GM21515 (cell line): ENCODE data around the gene FBH1.
A peak's percentile ranks its signal among the peaks of the same experiment; 100 is the strongest.
"Not testable (repeated sequence)": the region's sequence is repeated elsewhere in the genome, so short reads cannot be mapped to it uniquely, and the experiment has no call there.

Experiments used
- ATAC-seq: cut with Tn5 transposase; IDR thresholded peaks from one replicate; pipeline ENCODE4 v1.9.1; 2021; ENCODE audit not compliant: unreplicated experiment

The FBH1 gene

DNA sequence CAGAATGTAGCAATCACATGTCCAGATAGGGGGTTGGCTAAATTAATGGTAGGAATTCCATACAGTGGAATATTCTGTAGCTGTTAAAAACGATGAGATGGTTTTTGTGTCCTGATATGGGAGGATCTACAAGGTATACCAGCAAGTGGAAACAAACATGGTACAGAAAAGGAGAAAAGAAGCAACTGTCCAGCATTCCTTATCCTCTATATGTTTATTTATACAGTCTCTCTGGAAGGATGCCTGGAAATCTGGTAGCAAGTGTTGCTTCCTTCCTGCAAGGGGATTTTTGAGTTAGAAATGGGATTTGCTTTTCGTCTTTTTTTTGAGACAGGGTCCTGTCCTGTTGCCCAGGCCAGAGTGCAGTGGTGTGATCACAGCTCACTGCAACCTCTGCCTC lies 68.0 kb downstream of the FBH1 start:
- ATAC-seq, result no peak

DNA sequence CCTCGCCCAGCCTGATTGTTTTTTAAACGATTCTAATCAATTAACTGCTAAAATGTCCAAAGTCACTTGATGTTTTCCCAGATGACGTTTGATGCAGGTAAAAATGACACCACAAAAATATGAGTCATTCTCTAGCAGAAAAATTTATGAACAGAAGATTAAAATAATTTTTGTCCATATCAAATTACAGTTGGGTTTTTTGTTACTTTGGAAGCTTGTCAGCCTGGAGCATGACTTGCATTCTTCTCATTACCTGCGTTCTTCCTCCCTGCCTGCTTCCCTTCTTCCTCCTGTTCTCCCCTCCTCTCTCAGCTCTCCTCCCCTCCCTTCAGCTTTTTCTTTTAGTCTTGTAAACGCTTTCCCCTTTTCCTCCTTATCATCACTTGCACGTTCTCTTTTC lies 68.6 kb downstream of the FBH1 start:
- ATAC-seq, result no peak

DNA sequence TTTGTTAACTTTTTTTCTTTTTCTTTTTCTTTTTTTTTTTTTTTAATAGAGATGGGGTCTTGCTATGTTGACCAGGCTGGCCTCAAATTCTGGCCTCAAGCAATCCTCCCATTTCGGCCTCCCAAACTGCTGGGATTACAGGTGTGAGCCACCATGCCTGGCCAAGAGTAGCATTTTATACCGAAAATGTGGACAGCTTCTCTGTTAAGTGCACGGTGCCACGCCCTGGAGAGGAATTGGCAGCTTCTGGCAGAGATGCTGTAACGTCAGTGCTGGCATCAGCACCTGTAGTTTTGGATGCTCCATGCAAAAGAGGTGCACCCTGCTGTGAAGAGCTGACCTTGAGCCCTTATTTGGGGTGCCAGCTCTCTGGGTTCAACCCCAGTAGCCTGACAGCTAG lies 69.1 kb downstream of the FBH1 start:
- no peak for ATAC-seq

DNA sequence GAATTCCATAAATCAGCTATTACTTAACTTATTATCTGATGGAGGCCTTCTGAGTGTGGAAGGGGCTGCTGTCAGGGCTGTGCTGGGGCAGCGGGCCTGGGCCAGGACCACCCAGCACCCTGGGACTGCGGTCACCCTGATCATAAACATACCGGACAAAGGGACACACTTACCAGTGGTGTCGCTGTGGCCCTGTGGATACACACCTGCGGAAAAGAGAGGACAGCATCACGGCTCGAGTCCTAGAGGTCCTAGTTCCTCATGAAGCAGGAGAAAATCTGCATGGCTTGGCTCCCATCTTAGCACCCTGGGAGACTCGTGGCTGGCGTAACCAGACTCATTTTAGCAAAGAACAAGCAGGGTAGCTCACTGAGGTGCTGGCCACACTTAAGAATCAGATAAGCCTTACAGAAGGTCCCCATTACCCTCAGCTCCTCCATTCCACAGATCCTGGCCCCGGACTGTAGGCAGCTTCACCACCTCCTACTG lies 69.6 kb downstream of the FBH1 start:
- no peak for ATAC-seq

DNA sequence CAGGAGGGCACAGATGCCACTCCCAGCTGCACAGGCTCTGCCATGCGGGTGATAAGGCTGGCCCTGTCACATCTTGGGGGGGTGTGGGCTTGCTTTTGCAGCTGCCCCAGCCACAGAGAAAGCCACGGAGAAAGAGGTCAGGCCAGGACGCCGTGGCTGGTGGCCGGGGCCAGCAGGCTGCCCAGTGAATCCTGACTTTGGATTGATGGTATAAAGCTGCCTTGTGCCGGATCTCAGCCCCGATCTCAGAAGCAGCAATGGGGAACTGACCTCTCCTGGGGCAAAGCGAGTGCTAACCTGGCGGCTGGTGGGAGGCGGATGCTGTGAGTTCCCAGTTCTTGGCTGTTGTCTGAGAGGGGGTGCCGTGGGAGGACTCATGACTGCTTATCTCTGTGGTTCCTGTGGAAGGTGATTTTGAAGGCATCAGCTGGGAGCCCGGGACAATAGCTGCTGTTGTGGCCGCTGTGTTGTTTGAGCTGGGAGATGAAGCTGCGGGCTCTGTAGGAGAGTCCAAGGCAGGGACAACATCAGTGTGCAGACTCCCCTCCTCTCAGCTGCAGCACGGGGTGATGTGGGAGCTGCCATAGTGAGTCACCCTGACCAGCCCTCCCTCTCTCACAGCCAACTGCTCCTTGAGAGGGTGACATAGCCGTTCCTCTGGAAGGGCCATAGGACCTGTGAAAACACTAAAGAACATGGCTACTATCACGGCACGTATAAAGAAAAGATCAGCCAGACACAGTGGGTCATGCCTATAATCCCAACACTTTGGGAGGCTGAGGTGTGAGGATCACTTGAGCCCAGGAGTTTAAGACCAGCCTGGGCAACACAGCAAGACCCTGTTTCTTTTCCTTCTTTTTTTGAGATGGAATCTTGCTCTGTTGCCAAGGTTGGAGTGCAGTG lies 70.3 kb downstream of the FBH1 start:
- no peak for ATAC-seq

DNA sequence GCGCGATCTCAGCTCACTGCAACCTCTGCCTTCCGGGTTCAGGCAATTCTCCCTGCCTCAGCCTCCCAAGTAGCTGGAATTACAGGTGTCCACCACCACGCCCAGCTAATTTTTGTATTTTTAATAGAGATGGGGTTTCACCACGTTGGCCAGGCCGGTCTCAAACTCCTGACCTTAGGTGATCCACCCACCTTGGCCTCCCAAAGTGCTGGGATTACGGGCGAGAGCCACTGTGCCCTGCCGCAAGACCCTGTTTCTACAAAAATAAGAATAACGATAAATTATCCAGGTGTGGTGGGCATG lies 70.9 kb downstream of the FBH1 start:
- ATAC-seq, result not testable (repeated sequence)

DNA sequence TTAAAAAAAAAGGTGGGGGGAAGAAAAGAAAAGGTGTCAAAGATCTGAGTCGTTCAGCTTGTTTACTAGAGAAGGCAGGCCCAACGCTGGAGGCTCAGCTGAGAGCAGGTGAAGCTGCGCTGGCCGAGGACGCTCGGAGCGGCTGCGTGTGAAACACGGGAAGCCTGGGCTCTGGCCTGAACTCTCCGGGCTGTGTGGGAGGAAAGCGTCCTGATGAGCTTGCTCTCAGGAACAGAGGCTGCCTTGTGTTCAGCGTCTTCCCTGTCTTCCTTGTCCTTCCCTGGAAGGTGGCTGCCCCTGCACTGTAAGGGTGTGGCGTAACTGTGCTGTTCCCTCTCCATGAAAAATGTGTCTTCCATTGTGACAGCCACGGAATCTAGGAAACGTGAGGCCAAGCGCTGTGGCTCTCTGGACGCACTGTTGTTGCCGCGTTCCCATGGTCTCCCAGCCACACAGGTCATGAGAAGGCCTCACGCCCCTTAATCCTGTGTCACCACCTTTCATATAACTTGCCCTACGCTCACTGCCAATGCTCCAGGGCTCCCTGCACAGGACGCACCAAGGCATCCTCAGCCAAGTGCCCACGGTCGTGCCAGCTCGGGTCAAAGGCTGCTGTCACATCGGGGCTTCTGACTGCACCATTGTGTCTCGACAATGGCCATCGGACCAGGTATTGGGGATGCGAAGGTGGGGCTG lies 71.5 kb downstream of the FBH1 start:
- no peak for ATAC-seq

DNA sequence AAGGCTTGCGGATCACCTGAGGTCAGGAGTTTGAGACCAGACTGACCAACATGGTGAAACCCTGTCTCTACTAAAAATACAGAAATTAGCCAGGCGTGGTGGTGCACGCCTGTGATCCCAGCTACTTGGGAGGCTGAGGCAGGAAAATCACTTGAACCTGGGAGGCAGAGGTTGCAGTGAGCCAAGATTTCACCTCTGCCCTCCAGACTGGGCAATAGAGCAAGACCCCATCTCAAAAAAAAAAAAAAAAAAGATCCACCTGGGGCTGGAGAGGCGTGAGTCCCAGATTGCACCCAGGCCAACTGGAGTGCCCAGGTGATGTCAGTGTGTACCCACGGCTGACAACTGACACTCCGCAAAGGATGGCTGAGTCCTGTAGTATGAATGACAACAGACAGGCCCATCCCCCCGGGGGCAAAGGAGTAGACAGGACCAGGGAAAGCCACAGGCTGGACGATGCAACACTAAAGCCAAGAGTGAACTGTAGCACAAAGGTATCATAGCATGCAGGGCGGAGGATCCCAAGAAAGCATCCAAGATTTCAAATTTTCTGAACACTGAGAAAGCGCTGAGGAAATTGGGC lies 72.4 kb downstream of the FBH1 start:
- ATAC-seq, result not testable (repeated sequence)

DNA sequence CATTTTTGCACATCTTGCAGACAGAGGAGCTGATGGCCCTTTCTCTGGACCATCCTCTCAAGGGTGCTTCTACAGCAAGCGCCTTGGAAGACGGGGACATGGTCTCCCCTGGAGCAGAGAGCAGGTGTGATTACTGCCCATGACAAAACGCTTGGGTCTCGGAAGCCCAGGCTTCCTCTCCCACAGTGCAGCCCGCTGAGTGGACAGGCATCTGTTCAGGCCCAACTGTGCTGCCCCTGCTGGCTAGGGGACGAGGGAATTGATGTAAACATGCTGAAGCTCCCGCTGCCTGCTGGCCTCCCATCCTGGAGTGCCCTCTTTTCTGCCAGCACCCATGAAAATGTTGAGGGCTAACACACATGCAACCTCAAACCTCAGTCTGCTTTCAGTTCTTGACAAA lies 73.0 kb downstream of the FBH1 start:
- no peak for ATAC-seq

DNA sequence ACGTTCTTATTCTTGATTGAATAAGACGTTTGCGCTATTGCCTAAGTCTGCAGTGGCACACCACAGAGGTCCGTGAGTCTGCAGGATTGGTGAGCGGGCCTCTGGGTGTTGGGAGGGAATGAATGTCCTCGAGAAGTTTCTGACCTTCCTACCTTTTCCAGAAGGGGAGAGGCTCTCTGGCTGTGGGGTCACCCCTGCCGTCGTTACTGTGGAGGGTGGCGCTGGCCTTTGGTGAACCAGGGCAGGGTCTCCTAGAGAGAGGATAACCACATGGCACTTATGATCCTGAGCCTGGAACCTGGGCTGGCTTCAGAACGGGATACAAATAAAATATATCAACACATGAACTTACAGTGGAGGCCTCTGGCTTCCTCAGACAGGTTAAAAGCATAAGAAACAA lies 73.5 kb downstream of the FBH1 start:
- no peak for ATAC-seq

DNA sequence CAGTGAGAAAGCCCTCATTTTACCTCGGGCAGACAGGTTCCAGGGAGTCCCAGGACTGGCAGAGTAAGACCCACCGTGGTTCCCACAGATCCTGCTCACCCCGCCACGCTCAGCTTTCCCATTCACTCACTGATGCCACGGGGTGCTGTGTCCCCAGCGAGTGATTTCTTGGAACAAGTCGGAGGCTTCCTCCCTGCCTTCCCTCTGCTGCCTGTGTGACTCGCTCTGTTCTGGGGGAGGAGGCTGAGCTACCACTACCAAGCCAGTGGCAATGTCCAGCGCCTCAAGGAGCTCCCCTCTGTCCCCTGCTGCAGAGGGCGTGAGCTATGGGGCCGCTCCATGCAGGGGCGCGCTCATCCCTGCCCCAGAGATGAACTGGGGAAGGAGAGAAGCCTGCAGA lies 74.7 kb downstream of the FBH1 start:
- ATAC-seq, result no peak

DNA sequence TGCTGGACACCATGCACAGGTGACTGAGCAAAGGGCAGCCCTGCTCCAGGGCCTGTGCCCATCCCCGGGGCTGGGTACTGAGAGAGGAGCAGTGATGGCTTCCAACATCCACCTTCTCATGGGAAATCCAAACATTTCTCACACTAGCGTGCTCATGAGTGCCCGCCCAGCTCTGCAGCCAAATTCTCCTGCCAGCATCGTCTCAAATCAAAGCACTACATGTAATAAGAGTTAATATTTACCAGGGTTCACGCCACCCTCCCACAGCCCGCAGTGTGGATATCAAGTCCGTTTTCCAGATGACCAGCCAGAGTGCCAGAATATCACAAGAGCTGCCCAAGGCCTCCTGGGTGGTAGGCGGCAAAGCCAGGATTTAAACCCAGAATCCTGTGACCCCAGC lies 75.2 kb downstream of the FBH1 start:
- no peak for ATAC-seq

DNA sequence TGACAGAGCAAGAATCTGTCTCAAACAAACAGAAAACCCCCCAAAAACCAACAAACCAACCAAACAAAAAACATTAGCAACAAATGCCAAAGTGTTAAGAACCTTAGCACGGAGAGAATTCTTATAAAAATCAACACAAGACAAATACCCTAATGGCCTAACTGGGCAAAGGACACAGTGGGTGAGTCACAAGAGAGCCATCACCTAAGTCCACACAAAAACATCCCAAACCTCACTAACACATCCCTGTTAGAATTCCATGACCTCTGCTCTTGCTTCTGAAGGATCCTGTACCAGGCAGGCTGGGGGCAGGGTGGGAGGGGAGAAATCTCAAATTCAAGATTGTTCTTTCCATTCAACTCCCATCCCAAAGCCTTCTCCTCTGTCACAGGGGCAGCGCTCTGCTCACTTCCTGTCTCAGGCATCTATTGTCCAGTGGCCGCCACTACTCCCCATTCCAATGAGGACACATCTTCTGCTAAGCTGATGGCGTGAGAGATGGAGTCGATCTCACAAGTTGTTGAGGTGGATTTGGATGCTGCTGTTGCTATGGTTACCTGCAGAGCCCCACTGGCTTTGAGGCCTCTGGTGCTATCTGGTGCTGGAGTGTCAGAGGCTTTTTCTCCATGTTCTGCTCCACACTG lies 78.1 kb downstream of the FBH1 start:
- no peak for ATAC-seq

DNA sequence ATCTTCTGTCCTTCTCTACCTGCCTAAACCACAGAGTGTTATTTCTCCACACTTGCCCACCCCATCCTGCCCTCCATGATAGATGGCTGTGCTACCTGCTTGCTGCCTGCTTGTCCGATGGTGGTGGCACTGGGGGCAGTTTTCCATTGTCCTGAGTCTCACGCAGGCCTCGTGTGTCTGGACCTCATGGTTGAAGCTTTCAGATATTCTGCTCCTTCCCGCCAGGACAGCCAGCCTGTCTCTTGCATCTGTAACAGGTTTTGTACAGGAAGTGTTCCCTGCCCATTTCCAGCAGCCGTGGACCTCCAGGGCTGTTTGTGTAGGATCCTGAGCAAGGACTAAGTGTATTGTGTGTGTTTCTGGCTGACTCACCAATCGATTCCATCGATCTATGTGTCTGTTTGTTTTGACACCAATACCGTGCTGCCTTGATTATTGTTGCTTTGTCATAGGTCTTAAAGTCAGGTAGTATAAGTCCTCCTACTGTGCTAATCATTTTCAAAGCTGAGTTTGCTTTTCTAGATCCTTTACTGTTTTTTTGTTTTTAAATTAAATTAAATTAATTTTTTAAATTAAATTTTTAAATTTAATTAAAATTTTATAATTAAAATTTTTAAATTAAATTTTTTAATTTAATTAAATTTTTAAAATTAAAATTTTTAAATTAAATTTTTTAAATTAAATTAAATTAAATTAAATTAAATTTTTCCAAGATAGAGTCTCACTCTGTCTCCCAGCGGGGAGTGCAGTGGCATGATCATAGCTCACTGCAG lies 78.8 kb downstream of the FBH1 start:
- no peak for ATAC-seq

DNA sequence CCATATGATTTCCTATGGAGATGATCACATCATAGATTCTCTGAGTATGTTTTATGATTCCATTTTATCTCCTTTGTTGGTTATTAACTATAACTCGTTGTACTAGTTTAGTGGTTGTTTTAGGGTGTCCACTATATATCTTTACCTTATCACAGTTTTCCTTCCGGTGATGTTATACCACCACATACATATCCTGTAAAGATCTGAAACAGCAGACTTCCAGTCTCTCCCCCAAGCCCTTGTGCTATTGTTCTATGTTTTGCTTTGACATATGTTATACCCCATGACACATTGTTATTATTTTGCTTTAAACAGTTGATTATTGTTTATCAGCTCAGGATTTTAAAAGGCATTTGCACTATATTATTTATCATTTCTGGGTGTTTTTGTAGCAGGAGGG lies 80.0 kb downstream of the FBH1 start:
- no peak for ATAC-seq

DNA sequence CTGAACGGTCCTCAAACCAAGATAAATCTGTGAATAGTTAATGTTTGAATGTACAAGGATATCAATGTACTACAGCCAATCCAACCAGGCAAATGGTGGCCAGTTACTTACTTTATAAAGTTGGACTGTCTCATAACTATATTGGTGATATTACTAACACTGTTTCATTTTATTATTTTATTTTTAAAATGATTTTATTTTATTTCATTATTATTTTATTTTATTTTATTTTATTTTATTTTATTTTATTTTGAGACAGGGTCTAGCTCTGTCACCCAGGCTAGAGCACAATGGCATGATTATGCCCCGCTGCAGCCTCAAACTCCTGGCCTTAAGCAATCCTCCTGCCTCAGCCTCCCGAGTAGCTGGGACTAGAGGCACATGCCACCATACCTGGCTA lies 80.5 kb downstream of the FBH1 start:
- no peak for ATAC-seq

DNA sequence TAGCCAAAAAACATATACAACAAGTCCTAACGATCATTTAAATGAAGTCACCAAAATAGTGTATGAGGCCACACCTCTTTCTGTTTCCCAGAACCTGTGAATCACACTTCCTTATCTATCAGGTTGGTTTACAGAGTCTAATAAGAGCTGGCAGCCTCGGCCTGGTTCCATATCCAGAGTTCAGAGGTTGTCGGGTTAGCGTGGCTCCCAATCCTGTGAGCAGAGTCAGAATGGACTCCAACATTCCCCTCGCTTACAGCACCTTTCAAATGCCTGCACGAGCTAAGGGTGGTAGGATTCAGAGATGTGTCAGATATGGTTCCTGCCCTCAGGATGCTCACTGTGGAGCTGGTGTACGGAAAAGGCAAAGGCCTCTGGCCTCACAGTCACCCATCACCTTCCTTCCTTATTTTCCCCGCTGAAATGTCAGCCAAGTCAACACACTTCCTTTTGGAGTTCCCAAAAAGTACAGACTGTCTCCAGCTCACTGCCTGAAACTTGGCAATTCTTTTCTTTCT lies 81.3 kb downstream of the FBH1 start:
- ATAC-seq, result no peak

DNA sequence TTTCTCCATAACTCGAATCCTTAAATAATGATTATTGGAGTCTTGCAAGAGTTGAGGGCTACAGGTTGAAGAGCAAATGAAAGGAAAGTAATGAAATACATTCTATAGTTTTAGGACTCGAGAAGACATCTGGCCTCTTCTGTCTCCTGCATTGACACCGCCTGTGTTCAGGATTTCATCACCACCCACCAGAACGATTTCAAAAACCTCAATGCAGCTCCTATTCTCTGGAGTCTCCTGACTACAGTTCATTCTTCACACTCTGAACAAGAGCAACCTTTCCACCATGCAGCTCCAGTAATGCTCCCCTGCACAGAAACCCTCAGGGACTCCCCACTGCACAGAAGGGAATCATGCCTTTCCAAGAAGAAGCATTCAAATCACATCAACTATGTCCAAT lies 81.8 kb downstream of the FBH1 start:
- ATAC-seq, result no peak

DNA sequence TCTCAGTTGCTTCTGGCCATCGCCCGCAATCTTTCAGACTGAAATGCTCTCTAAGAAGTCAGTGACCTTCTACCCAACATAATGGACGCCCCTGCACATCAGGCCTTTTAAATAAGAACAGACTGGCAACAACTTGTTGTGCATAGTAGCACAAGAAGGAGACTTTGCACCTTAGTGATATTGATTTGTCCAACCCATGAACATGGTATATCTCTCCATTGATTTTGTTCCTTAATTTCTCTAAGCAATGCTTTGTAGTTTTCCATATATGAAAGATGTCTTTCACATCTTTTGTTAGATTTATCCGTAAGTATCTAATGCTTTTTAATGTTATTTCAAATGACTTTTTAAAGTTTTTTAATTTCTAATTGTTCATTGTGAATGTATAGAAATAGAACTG lies 83.0 kb downstream of the FBH1 start:
- no peak for ATAC-seq

DNA sequence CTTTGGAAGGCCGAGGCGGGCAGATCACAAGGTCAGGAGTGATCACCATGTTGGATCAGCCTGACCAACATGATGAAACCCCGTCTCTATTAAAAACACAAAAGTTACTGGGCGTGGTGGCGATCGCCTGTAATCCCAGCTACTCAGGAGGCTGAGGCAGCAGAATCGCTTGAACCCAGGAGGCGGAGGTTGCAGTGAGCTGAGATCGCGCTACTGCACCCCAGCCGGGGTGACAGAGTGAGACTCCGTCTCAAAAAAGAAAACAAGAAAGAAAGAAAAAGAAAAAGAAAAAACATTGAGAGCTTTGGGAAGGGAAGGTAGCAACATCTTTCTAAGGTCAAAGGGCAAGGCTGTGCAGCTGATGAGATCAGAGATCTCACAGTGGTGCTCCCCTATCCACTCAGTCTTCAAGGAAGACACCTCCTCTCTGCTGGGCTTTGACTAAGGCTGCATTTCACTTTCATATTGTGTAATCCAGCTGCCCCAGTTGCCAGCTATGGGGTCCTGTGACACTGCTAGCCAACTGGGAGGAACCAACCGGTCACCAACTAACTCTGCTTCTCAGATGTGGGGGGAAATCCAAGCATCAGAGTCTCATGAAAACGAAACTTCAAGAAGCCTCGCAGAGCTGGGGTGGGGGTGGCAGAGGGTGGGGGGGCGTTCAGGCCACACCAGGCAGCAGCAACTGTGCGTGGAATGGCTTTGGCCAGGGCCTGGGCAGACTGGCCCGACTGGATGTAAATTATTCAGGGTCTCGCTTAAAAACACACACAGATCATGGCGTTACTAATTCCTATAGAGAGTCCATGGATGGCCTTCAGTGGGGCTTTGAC lies 85.8 kb downstream of the FBH1 start:
- peak; percentile 43 for ATAC-seq
